GM10266 (cell line): ENCODE measurements around the gene NNAT.

Source experiments
- DNase-seq: peaks from one replicate; pipeline ENCODE4 v3.0.0; 2012; ENCODE audit errors: extremely low spot score
- CTCF ChIP-seq: IDR thresholded peaks from 2 replicates; pipeline ENCODE4 v1.5.1; 2012; ENCODE audit warnings: mild to moderate bottlenecking, low read depth; ENCODE audit not compliant: control insufficient read depth, insufficient read depth; ENCODE audit errors: missing control alignments

Gene NNAT

GRCh38 chr20:37565134-37565811 is 44.2 kb downstream of the NNAT start:
- no peak for TF ChIP-seq CTCF
- DNase-seq, result no peak

- no peak for DNase-seq
- no peak for TF ChIP-seq CTCF
Observed at GRCh38 chr20:37566590-37567330, 45.7 kb downstream of the NNAT start.

- DNase-seq, result no peak
- no peak for TF ChIP-seq CTCF
Observed at GRCh38 chr20:37567331-37567665, 46.2 kb downstream of the NNAT start.

GRCh38 chr20:37567671-37568588 is 46.9 kb downstream of the NNAT start:
- TF ChIP-seq CTCF, result no peak
- no peak for DNase-seq

- TF ChIP-seq CTCF, result no peak
- no peak for DNase-seq
Observed at GRCh38 chr20:37570419-37570818, 49.4 kb downstream of the NNAT start.

GRCh38 chr20:37571033-37571432 is 50.0 kb downstream of the NNAT start:
- no peak for DNase-seq
- no peak for TF ChIP-seq CTCF
